Esophagus squamous epithelium (tissue), 5 donors: Measurements from ENCODE around the gene FGF5. TPM values are rescaled to one million over a fixed set of nuclear protein-coding genes. Genes with fewer than 3 reads are reported as not detected.
"Not testable (repeated sequence)": the region's sequence is repeated elsewhere in the genome, so short reads cannot be mapped to it uniquely, and the experiment has no call there.

Experiments used
- DNase-seq: peaks from one replicate; lab custom pipeline; 2025; lab: John Stamatoyannopoulos, UW
- H3K27ac ChIP-seq, 4 donors: fragments of 200-600 bp; sonication (generic); one replicate each; pipeline ENCODE4 v1.5.1; 2016 to 2019; ENCODE audit warnings: mild to moderate bottlenecking in 1 of 4
- H3K27me3 ChIP-seq, 4 donors: fragments of 200-600 bp; sonication (generic); 1 replicate in 3 of 4; 2 replicates in 1 of 4; pipeline versions ENCODE4 v1.5.1 to v1.6.0; 2017 to 2021; ENCODE audit warnings: antibody characterized with exemption in 1 of 4
- H3K36me3 ChIP-seq, 3 donors: fragments of 200-600 bp; sonication (generic); one replicate each; pipeline ENCODE4 v1.5.1; 2016 to 2019
- H3K4me1 ChIP-seq, 3 donors: fragments of 200-600 bp; sonication (generic); one replicate each; pipeline ENCODE4 v1.5.1; 2017 to 2019
- H3K4me3 ChIP-seq, 4 donors: fragments of 200-600 bp; sonication (generic); 1 replicate in 3 of 4; 2 replicates in 1 of 4; pipeline ENCODE4 v1.5.1; 2016 to 2019; ENCODE audit warnings: mild to moderate bottlenecking in 2 of 4, moderate library complexity in 1 of 4
- H3K9me3 ChIP-seq, 3 donors: fragments of 200-600 bp; sonication (generic); one replicate each; pipeline ENCODE4 v1.5.1; 2016 to 2019
- POLR2A ChIP-seq, 4 donors: fragments of 450-650 bp; IDR thresholded peaks; one replicate each; pipeline ENCODE4 v1.6.1; 2017; ENCODE audit warnings: antibody characterized with exemption in 4 of 4, mild to moderate bottlenecking in 4 of 4, moderate library complexity in 3 of 4
- WGBS, 2 donors: methylation state at CpG; one replicate each; pipeline ENCODE4 v1.1.5; 2018; 5-methylcytosine and 5-hydroxymethylcytosine counted together
- intact Hi-C: fragments of 100-400 bp; cut with DNase I; formaldehyde crosslinking; loops from one replicate; pipeline ENCODE4 v1.15.0; 2022
- total RNA-seq, 4 donors: library from RNA; depleted of rRNA; stranded (reverse); fragments of >200 nt; gene quantifications; one replicate each; pipeline ENCODE4 v1.1.0, GENCODE V29; 2016
- TF ChIP-seq, protein P1 (sequence below), 6 experiments: fragments of 450-650 bp in 4 of 6; fragments of 200-600 bp in 2 of 6; sonication (generic) in 2 of 6; IDR thresholded peaks; one replicate each; pipeline ENCODE4 v1.5.1; 2016 to 2019; ENCODE audit warnings: antibody characterized with exemption in 6 of 6, mild to moderate bottlenecking in 4 of 6, moderate library complexity in 4 of 6
- donor health status: DM: yes; HTN: yes; CAD: no.

FGF5 gene
- total RNA-seq, 4 donors from 2014 or later, result not detected

- TF ChIP-seq POLR2A (IDR thresholded peaks at IDR 0.05), result no peak
- TF ChIP-seq, protein P1, sequence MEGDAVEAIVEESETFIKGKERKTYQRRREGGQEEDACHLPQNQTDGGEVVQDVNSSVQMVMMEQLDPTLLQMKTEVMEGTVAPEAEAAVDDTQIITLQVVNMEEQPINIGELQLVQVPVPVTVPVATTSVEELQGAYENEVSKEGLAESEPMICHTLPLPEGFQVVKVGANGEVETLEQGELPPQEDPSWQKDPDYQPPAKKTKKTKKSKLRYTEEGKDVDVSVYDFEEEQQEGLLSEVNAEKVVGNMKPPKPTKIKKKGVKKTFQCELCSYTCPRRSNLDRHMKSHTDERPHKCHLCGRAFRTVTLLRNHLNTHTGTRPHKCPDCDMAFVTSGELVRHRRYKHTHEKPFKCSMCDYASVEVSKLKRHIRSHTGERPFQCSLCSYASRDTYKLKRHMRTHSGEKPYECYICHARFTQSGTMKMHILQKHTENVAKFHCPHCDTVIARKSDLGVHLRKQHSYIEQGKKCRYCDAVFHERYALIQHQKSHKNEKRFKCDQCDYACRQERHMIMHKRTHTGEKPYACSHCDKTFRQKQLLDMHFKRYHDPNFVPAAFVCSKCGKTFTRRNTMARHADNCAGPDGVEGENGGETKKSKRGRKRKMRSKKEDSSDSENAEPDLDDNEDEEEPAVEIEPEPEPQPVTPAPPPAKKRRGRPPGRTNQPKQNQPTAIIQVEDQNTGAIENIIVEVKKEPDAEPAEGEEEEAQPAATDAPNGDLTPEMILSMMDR (IDR thresholded peaks at IDR 0.05), result no peak
- Histone ChIP-seq H3K36me3 (no peaks in the 10 kb centered on the region), H3K9me3 (no peaks in the 10 kb centered on the region), H3K4me1 (peaks cover 0 to 17% (median 0%) of the 10 kb centered on the region in 3 donors), H3K27me3 (peaks cover 0 to 53% (median 0%) of the 10 kb centered on the region in 4 donors), H3K4me3 (no peak overlapping the region), H3K27ac (no peak overlapping the region)
- 27 to 50% methylated on average over 4 of the region's 4 CpGs for WGBS, 2 donors
- DNase-seq, result no peak
- intact Hi-C loops, result no loop called here
Measured at GRCh38 chr4:80308466-80308822, 42.0 kb downstream of the FGF5 start.

DNA sequence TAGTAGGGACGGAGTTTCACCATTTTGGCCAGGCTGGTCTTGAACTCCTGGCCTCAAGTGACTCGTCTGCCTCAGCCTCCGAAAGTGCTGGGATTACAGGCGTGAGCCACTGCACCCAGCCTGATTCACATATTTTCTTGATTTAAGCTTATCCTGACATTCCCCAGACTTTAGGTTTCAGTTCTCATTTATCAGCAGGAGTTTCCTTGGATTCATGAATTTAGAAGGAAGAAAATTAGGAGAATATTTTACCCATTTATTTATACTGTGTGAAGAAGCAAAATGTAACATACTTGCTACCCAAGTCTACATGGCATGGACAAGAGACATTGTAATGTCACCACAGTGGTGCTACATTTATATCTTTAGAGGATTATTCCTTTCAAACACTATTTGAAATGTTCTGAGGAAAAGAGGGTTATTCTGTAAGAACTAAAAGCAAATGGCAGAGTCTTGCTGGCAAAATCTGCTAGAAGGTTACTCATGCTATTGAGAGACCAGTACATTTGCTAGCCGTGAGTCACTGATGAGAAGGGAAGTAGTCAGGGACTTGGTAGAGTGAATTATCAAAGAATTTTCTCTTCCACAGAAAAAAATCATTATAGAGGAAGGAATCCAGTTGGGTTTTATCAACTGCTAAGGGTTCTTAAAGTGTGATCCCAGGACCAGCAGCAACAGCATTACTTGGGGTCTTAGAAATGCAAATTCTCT, 43.0 kb downstream of the FGF5 start:
- 44 to 61% methylated on average over 3 to 4 of the region's 5 CpGs for WGBS, 2 donors
- DNase-seq, result no peak
- TF ChIP-seq POLR2A (IDR thresholded peaks at IDR 0.05), result no peak
- TF ChIP-seq, protein P1 (IDR thresholded peaks at IDR 0.05), result no peak
- intact Hi-C loops, result no loop called here
- peaks cover 0 to 17% (median 0%) of the 10 kb centered on the region in 3 donors for H3K4me1 ChIP-seq
- H3K27me3 ChIP-seq, result peaks cover 0 to 59% (median 0%) of the 10 kb centered on the region in 4 donors
- no peak overlapping the region for H3K4me3 ChIP-seq
- no peaks in the 10 kb centered on the region for H3K36me3 ChIP-seq
- H3K9me3 ChIP-seq, result no peaks in the 10 kb centered on the region
- no peak overlapping the region for H3K27ac ChIP-seq

DNA sequence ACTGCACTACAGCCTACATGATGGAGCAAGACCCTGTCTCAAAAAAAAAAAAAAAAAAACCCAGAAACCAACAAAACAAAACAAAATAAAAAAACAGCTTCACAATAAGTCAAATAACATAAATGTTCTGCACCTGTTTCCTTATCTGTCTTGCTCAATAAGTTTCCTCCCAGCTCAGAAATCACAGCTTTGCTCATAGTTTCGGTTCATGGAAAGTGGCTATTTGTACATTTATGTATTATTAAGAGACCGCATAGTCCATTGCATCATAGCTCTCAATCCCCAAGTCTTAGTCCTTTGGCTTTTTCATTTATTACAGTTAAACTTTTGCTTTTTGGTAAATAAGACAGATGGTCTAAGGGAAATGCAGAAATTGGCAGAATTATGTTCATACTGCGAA, 44.7 kb downstream of the FGF5 start:
- Histone ChIP-seq H3K27me3 (peaks cover 0 to 42% (median 0%) of the 10 kb centered on the region in 4 donors), H3K4me3 (no peak overlapping the region), H3K36me3 (no peaks in the 10 kb centered on the region), H3K9me3 (no peaks in the 10 kb centered on the region), H3K27ac (no peak overlapping the region), H3K4me1 (peaks cover 0 to 17% (median 0%) of the 10 kb centered on the region in 3 donors)
- intact Hi-C loops, result no loop called here
- DNase-seq, result no peak
- TF ChIP-seq, protein P1 (IDR thresholded peaks at IDR 0.05), result no peak
- no peak for TF ChIP-seq POLR2A (IDR thresholded peaks at IDR 0.05)
- 69 to 82% methylated on average over 3 of the region's 3 CpGs for WGBS, 2 donors

GRCh38 chr4:80312124-80312523, 45.7 kb downstream of the FGF5 start:
- Histone ChIP-seq H3K4me3 (no peak overlapping the region), H3K27me3 (peaks cover 0 to 41% (median 0%) of the 10 kb centered on the region in 4 donors), H3K4me1 (peaks cover 0 to 13% (median 0%) of the 10 kb centered on the region in 3 donors), H3K36me3 (no peaks in the 10 kb centered on the region), H3K27ac (no peak overlapping the region), H3K9me3 (no peaks in the 10 kb centered on the region)
- TF ChIP-seq POLR2A (IDR thresholded peaks at IDR 0.05), result no peak
- TF ChIP-seq, protein P1 (IDR thresholded peaks at IDR 0.05), result no peak
- WGBS, 2 donors, result 53 to 81% methylated on average over 1 of the region's 1 CpG
- DNase-seq, result no peak
- intact Hi-C loops, result no loop called here

- no peak for DNase-seq
- TF ChIP-seq, protein P1 (IDR thresholded peaks at IDR 0.05), result no peak
- no peak for TF ChIP-seq POLR2A (IDR thresholded peaks at IDR 0.05)
- Histone ChIP-seq H3K4me1 (no peaks in the 10 kb centered on the region), H3K36me3 (no peaks in the 10 kb centered on the region), H3K4me3 (no peak overlapping the region), H3K9me3 (no peaks in the 10 kb centered on the region), H3K27me3 (peaks cover 0 to 48% (median 0%) of the 10 kb centered on the region in 4 donors), H3K27ac (no peak overlapping the region)
- WGBS, 2 donors, result 68 to 78% methylated on average over 7 of the region's 7 CpGs
- intact Hi-C loops, result no loop called here
Measured at GRCh38 chr4:80313627-80314026, 47.2 kb downstream of the FGF5 start.

DNA sequence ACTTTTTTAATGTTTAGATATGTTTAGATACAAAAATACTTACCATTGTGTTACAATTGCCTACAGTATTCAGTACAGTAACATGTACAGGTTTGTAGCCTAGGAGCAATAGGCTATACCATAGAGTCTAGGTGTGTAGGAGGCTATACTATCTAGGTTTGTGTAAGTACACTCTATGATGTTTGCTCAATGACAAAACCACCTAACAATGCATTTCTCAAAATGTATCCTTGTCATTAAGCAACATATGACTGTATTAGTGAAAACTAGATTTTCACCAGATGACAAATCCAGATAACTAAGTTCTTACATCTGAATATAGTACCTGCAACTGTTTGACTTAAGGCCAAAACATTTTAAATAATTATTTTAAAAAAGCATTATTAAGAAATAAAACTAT, 49.4 kb downstream of the FGF5 start:
- H3K4me1 ChIP-seq, H3K27ac ChIP-seq, DNase-seq, H3K4me3 ChIP-seq, intact Hi-C loops, H3K36me3 ChIP-seq, H3K9me3 ChIP-seq: not testable (repeated sequence)
- peaks cover 0 to 31% (median 0%) of the 10 kb centered on the region in 4 donors for H3K27me3 ChIP-seq
